CD4-positive, alpha-beta T cell treated with Interleukin-15 for 1 hour (primary cell): ENCODE data around the gene TRIB2.
"Not testable (repeated sequence)": the region's sequence is repeated elsewhere in the genome, so short reads cannot be mapped to it uniquely, and the experiment has no call there.

Experiments used
- DNase-seq: peaks from one replicate; pipeline ENCODE4 v3.0.0-alpha.2; 2020

TRIB2 gene

DNA sequence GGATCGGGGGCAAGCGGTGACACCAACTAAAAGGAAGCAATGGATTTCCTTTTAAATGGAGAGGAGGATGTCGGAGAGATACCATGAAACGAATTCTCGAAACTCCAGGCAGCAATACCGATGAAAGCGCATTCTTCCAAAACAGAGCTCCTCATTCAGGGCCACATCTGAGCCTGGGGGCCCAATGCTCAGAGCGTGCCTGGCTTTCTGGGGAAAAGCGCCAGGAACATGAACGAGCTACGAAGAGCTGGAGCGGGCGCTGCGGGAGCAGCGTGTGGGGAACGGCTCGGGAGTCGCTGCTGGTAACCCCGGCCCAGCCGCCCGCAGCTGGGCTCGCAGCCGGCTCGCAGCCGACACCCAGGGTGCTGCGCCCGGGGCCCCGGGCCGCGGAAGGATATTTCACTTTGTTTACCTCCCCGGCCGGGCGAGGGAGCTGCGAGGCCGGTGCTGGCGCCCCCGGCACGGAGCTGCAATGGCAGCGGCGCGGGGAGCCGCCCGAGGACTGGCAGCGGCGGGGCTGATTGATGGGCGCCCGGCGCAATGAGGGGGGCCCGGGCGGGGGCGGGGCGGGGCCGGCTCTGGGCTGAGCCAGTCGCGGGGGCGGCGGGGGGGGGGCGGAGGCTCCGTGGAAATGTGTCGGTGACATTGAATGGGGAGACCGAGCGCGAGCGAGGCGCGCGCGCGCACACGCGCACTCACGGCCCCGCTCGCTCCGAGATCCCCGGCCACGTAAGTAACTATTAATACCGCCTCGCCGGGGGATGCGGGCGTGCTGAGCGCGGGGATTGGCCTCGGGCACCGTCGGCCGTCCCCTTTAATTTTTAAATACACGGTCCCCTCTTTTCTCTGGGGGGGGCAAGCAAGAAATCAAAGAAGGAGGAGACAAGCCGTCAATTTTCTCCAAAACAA is at the start of gene TRIB2:
Gene TRIB2 (plus strand): TSS at position 655 of the 909 bp plus-strand sequence. CDS start 1,372 bp downstream, outside the sequence.
- DNase-seq: peak; percentile 94

DNA sequence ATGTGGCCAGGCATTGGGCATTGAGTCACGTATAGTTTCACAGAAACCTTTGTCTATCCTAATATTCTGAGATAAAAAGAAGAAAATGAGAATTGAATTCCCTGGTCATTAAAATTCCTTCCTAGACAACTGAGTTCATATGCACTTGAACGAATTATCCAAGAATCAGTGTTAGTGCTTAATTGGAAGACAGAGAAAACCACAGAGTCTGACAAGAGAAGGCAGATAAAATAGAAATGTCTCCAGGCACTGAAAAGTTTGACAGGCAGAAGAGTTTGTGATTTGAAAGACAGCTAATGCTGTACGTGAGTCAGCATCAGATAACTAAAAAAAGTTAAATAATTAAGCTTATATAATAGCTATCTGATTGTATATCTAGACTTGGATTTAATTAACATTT is 47.7 kb upstream of the TRIB2 start:
- no peak for DNase-seq

DNA sequence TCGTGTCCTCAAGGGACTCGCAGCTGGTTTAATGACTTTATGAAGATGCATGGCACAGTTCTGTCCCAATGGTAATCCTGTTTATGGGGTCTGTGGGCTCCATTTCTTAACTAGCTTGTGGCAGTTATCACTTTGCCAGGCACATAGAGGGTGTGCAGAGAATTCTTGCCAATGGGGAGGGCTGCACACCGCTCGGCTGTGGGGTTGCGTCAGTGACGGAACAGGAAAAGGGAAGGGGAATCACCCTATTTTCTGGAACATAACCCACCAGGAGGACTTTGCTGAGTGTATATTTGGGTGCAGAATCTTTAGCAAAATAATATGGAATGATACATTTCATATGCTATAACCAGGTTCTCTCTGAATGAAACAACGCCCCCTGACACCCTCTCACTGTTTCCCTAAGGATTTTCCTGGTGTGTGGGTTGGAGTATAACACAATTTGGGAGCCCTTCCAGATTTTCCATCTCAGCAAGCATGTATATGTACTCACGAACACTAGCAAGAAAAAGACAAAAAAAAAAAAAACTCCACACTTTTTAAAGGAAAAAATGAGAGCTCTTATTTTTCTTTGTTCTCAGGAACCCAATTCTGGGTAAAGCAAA is 43.9 kb upstream of the TRIB2 start:
- no peak for DNase-seq

DNA sequence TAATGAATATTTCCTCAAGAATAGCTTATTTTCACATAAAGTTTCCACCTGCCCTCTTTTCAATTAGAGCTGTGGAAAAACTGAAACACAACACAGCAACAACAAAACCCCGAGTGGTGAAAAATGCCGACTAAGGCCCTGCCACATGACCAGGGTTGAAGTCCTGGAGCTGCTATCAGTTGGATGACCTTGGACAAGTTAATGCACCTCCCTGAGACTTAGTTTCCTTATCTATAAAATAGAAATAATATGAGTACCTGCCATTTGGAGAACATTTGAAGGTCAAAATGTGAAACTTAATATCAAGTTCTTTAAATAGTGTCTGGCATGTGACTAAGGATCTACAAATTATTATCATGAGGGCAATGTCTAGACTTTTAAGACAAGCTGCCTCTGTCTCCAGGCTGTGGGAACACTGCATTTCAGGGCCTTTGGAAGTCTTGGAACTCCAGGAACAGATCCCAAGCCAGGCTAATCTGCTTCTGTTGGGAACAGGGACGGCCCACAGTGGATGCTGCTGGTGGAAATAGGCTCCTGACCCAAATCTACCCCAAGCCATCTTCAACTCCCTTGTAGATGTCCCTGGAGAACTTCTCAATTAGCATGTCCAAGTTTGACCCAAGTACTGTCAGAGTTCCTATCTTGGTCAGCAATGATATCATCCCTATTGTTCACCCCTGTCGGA is 42.0 kb upstream of the TRIB2 start:
- no peak for DNase-seq

DNA sequence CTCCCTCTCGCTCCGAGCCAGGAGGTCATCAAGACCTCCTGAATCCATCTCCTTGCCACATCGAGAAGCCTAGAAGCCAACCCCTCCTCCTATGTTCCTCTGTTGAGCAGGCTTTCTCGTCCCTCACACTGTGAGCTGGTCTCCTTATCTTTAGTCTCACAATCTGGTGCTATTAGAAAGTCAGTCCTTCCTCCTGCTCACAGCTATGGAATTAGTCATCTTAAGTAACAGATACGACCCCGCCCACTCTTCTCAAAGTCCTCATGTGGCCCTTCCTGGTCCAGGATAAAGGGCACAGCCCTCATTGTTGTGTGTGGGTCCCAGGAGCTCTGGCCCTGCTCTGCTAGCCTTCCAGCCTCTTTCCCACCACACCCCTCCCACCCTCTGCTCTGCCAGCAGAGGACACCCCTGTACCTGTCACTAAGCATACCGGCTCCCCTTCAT is 41.4 kb upstream of the TRIB2 start:
- DNase-seq: no peak

DNA sequence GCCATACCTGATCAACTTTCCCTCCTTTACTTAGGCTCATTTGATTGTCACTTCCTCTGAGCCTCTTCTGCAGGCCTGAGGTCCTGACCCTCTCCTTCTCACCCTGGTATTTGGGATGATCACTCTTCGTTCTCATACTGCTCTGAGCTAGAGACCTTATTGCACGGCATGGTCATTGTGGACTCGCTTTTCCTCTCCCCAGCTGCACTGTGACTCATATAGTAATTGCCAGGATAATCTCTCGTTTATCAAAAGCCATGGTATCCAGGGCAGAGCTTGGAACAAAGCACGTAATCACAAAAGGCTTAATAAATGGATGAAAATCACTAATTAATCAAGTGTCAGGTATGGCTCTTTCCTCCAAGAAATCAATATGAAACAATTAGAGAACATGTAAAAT is 40.9 kb upstream of the TRIB2 start:
- no peak for DNase-seq

DNA sequence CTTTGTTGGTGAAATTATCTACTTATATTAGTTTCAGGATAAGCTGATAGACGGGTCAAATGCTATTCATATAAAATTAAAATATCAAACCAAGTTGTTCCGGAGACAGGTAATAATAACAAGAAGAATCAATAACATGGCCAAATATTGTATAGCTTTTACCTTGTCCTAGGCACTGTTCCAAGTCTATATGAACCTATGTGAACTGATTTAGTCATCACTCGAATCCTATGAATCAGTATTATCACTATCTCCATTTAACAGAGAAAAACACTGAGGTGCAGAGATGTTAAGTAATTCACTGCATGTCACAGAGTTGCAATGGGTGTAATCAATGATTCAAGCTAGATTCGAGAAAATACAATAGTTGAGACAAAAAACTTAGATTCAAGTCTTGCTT is 40.0 kb upstream of the TRIB2 start:
- no peak for DNase-seq

DNA sequence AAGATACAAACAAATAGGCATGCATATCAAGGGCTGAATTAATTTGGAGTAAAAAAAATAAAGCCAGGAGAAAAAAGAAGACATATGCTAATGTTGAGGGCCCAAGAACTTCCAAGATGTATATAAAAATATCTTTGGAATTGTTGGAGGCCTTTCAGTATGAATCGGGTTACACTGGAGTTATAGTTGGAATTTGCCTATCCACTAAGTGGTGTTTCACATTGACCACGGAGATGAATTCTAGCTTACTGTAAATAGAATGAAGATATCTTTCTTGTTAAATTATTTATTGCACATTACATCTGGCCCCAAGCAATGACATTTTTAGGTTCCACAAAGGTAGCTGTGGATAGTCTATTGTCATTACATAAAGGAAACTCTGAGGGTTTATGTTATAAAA is 38.5 kb upstream of the TRIB2 start:
- DNase-seq: no peak

DNA sequence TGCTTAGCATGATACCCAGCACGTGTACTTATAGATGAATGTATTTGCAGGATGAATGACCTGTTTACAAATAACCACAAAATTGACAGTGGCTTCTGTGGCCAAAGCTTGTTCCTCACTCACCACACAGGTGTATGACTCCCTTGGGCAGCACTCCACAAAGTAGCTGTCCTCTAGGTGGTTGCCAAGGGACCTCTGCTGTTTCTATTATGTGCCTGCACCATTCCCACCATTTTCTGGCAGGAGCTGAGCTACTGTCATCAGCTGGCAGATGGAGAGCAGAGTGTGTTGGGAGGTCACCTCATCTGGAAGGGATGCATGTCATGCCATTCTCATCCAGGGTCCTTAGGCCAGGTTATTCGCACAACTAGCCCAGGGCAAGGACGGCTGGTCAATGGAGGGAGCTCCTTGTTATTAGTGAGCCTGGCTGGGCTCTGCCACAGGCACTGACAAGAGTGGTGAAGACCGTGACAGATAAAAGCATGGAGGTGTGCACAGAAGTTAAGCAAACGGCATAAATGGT is 37.1 kb upstream of the TRIB2 start:
- no peak for DNase-seq

DNA sequence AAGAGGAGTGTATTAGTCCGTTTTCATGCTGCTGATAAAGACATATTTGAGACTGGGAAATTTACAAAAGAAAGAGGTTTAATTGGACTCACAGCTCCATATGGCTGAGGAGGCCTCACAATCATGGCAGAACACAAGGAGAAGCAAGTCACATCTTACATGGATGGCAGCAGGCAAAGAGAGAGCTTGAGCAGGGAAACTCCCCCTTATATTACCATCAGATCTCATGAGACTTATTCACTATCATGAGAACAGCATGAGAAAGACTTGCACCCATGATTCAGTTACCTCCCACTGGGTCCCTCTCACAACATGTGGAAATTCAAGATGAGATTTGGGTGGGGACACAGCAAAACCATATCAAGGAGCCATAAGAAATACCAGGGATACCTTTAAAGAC is 36.6 kb upstream of the TRIB2 start:
- DNase-seq: not testable (repeated sequence)

DNA sequence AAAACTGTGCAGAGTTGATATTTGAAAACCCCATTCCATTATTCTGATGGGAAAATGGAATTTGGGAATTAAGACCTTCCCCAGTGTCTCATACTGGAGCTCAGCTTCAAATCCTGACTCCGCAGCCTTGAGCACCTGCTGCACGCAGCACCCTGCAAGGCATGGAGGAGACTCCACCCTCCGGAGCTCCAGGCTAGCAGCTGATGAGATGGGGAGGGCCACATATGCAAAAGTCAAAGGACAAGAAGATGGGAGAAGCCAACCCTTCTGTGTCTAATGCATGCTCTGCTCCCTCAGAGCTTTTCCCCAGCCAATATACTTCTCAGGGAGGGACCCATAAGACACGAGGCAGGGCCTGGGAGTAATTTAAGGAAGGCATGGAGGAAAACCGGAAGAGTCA is 34.7 kb upstream of the TRIB2 start:
- DNase-seq: no peak

DNA sequence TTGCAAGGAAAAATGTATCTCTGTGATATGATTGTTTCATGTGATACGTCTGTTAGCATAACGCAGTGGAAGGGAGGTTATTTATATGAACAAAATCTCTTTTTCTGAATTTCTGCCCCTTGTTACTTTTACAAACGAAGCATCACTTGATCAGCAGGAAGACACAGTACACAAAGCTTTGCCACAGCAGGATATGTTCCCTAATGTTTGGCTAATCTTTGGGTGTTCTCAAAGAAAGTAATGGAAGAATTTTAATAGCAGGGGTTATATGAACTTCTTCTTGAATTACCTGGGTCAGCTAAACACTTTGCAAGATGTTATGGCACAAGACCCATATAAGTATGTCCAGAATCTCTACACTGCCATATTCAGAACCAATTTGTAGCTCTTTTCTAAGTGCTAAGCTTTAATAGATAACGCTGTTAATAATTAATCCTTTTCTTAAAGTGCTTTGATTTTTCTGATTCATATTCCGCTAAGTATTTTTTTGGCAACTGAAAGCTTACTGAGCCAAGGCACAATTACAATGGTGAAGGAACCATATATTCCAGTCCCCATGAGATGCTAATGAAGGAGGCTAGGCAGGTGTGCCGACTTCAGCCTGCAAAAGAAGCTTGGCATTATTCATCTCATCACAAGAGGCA is 33.2 kb upstream of the TRIB2 start:
- DNase-seq: no peak

DNA sequence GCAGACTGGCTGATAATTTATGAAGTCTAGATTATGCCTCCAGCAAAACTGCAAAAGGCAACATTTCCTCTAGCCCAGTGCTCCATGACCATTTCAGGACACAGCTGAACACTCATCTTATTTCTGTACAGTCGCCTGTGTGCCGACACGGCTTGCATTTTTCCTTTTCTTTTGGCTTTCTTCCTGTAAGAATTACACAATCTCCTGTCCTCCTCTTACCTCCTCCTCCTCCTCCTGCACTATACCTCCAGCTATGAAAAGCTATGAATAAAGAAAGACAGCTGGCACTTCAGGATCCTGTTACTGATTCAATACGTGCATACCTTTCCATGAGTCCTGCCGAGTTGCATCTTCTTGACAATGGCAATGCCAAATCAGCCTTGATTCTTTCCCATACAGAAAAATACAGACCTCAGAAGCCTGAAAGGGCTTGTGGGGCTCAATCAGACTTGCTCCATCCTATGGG is 32.2 kb upstream of the TRIB2 start:
- DNase-seq: no peak

DNA sequence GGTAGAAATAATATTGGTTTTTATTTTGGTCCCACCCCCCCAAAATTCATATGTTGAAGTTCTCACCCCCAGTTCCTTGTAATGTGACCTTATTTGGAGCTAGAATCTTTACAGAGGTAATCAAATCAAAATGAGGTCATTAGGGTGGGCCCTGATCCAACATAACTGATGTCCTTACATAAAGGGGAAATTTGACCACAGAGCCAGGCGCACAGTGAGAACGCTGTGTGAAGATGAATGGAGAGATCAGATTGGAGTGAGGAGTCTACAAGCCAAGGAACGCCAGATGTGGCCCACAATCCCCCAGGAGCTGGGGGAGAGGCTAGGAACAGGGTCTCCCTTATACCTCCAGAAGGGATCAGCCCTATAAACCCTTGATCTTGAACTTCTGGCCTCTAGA is 31.6 kb upstream of the TRIB2 start:
- no peak for DNase-seq

DNA sequence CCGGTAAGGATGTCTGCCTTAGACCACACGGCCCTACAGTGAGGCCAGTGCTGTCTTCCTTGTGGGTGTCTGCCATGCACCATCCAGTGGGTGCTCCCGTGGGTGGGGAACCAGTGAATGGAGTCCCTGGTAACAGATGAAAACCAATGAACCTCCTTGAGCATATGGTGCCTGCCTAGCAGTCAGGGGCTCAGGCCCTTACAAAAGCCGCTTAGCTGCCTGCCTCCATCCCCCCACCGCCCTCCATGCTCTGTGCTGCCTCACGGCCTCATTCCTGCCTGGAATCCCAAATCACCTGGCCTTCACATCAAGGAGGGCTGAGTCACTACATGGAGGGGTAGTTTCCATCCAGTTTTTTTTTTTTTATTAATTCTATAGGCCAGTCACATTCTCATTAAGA is 30.8 kb upstream of the TRIB2 start:
- DNase-seq: no peak

DNA sequence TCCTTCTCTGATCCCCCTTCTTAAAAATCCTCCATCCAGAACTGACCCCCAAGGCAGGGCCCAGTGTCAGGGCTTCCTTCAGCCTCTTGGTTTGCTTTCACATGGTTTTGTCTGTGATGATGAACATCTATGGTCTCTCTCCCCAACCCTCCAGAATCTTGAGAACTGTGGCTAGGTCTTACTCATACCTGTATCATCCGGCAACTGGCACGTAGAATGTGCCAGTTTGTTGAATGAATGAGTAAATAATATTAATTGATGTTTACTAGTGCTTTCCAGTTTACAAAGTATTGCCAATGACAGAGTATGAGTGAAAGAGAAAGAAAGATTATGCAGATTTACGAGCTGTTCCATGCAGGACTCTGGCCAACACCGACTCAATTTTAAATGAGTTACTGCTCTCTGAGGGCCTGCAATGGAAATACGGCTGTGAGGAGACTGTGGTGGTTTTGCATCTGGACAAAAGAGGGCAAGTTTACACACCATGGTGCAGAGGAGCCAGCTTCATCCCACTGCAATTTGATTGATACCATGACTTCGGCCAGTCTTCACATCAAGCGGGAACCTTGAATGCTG is 29.9 kb upstream of the TRIB2 start:
- no peak for DNase-seq

DNA sequence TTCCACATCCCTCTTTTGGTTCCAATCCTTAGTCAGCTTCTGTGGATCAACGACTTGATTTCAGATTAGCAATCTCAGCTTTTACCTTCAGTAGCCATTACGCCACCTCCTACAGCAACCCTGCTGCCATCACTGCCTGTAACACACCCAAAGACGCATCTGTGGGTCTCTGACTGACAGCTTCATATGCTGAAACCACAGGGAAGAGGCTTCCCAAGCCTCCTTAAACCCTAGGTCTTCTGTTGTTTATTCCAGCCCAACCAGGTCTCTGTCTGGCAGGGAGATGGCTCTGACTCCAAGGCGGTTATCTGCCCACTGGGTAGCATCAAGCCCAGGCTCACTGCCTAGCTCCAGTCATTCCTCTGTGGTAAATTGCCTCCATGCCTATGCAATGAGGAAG is 28.6 kb upstream of the TRIB2 start:
- no peak for DNase-seq

DNA sequence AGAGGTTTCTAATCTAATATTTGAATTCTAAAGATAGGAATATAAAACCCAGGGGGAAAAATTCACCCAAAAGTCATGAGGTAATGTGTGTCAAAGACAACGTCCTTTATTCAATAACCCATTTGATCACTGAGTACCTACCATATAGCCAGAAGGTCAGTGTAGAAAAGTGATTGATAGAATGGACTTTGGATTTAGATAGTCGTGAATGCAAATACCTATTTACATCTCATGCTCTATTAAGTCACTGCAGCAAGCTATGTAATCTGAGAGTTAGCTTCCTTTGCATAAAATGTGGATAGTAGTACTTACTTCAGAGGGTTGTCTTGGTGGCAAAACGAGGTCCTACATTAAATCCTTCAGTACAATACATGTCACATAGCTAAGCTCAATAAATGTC is 27.8 kb upstream of the TRIB2 start:
- no peak for DNase-seq

DNA sequence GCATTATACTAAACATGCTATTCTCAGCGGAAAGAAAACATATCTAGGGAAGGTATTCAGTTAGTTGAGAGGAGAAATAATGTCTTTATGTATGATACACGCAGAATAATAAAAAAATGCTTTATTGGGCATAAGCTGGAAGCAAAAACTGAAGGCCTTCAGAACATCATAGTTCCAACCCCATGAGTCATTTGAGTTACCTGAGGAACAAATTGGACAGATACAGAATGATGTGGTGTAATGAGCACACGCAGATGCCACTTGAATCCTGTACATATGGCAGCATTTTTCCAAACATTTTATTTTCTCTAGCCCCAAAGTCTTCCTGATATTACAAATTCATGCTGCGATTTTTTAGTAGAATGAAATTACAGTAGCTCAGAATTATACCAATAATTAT is 23.2 kb upstream of the TRIB2 start:
- DNase-seq: no peak

DNA sequence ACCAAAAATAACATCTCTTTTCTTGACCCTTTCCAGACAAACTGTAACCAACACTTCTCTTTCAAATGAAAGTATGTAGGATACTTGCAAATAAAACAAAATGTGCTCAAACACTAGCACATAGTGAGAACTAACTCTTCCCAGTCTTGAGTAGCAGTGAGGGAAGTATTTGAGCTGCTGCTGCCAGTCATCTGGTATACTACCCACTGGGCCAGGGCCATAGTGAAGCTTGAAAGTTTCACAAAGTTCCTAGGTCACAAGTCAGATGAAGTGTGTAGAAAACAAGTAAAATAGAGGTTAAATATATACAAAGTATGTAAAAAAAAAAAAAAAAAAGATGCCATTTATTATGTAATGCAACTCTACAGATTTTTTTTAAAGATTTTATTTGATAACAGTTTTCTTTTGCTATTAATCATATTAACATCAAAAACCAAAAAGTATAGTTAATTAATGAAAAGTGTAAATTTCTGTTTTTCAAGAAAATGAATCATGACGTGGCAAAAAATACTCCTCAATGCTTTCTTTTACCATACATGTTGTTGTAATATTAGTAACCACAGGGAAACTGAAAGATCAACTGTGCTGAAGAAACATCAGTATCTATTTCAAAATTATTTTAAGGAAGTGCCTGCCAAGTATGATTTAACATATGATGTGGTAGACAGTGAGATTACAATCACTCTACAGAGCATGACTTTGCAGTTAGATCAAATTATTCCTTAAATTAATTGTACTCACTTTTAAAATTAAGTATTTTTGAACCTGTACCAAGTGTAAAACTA is 21.6 kb upstream of the TRIB2 start:
- DNase-seq: no peak

DNA sequence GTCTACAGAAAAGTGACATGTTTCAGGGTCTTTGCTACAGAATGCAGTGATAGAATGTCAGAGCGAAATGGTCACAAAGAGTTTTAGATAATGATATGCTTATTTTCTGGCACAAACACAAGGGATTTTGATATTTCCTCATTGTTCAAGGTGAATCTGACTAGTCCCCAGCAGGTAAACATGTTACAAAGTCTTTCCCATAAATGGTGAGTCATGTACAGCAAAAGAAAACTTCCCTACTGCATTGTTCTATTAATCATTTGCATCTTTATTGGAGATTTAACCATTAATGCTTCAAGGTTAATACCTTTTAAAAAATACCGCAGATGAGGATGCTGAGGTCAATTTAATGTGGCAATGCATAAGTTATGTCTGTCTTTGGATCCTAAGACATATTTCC is 19.1 kb upstream of the TRIB2 start:
- DNase-seq: no peak

DNA sequence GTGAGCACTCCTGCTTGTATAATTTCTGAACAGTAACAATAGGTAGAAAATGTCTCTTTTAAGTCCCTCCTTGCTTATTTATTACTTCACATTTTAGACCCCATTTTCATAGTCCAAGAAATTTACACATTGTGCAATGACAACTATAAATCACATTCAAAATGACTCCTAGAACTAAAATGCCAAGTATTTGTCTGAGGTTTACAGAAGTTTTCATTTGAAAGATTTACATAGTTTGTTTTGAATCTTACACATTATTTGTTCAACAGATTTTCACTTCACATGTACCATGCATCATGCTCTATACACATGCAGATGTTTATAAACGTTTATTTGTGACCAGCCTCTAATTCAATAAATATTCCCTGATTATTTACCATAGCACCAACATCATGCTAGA is 15.7 kb upstream of the TRIB2 start:
- DNase-seq: no peak
